Measurements from ENCODE around the gene IFT122.

Gene IFT122

GRCh38 chr3:129502641-129503408 is 62.8 kb downstream of the IFT122 start:
- H3K4me3 ChIP-seq (ENCODE audit: low read depth, low read length) = no peak overlapping the region
- in situ Hi-C loops (cut with HindIII; ENCODE audit: low sequenced_read_pairs) = no loop called here
- TF ChIP-seq CTCF (IDR thresholded peaks at IDR 0.05; ENCODE audit: low read depth, low read length) = no peak
- DNase-seq (ENCODE audit: low read depth, low spot score) = no peak

- H3K4me3 ChIP-seq (ENCODE audit: low read depth, low read length) = no peak overlapping the region
- in situ Hi-C loops (cut with HindIII; ENCODE audit: low sequenced_read_pairs) = no loop called here
- TF ChIP-seq CTCF (IDR thresholded peaks at IDR 0.05; ENCODE audit: low read depth, low read length) = no peak
- DNase-seq (ENCODE audit: low read depth, low spot score) = no peak
Measured at GRCh38 chr3:129503471-129504291, 63.7 kb downstream of the IFT122 start.

- DNase-seq (ENCODE audit: low read depth, low spot score) = no peak
- in situ Hi-C loops (cut with HindIII; ENCODE audit: low sequenced_read_pairs) = no loop called here
- H3K4me3 ChIP-seq (ENCODE audit: low read depth, low read length) = no peak overlapping the region
- no peak for TF ChIP-seq CTCF (IDR thresholded peaks at IDR 0.05; ENCODE audit: low read depth, low read length)
Measured at GRCh38 chr3:129504471-129505100, 64.6 kb downstream of the IFT122 start.

DNA sequence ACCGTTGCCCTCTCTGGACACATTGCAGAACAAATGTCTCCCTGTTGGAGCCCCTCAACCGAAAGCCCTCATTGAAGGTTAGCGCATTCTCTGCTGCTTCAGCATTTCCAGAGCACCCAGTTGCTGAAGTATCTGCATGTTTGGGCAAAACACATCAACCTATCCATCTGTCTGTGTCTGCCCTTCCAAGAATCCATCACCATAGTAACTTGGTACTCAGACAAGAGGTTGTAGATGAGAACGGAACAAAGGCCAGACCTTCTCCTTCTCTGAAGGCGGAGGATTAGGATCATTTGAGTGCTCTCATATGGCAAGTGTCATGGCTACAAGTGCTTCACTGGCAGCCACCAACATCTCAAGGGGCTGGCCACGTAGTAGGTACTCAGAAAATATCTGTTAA is 65.3 kb downstream of the IFT122 start:
- DNase-seq (ENCODE audit: low read depth, low spot score) = no peak
- TF ChIP-seq CTCF (IDR thresholded peaks at IDR 0.05; ENCODE audit: low read depth, low read length) = no peak
- in situ Hi-C loops (cut with HindIII; ENCODE audit: low sequenced_read_pairs) = no loop called here
- H3K4me3 ChIP-seq (ENCODE audit: low read depth, low read length) = no peak overlapping the region

DNA sequence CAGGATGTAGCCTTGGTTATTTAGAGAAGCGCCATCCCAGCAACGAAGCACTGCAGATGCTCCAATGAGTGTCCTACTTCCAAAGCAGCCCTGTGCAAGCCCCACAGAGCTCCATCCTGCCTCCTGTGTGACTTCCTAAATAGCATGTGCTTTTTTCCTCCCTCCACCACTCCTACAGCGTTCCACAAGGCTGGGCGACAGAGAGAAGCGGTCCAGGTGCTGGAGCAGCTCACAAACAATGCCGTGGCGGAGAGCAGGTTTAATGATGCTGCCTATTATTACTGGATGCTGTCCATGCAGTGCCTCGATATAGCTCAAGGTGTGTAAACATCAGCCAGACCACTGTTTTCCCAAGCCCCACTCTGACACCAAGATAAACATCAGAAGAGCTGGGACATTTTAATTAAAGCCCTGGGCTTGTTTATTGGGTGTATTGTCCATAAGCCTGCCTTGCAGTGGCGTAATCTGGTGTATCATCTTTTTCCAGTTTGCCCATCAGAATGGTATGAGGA is 66.3 kb downstream of the IFT122 start:
- no peak overlapping the region for H3K4me3 ChIP-seq (ENCODE audit: low read depth, low read length)
- no peak for TF ChIP-seq CTCF (IDR thresholded peaks at IDR 0.05; ENCODE audit: low read depth, low read length)
- in situ Hi-C loops (cut with HindIII; ENCODE audit: low sequenced_read_pairs) = no loop called here
- DNase-seq (ENCODE audit: low read depth, low spot score) = no peak

- DNase-seq (ENCODE audit: low read depth, low spot score) = no peak
- TF ChIP-seq CTCF (IDR thresholded peaks at IDR 0.05; ENCODE audit: low read depth, low read length) = no peak
- in situ Hi-C loops (cut with HindIII; ENCODE audit: low sequenced_read_pairs) = no loop called here
- H3K4me3 ChIP-seq (ENCODE audit: low read depth, low read length) = no peak overlapping the region
Measured at GRCh38 chr3:129507181-129507831, 67.3 kb downstream of the IFT122 start.
